Measurements from ENCODE around the gene SPON1.

DNA sequence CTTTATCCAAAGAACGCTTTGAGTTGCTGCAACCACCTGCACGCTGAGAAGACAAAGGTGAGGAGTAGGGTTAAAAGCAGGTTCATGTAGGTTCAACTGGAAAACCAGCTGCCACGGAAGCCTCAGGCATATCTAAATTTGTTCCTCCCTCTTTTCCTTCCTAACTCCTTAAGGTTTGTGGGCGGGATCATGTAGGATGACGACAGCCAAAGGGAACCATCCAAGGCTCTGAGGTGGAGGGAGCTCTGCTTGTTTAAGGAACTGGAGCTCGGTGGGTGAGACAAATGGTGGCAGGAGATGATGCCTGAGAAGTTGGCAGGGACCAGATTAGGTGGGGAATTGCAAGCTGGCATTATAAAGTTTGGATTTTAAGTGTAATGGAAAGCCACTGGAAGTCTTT is 60.3 kb downstream of the SPON1 start:
- no peak for TF ChIP-seq POLR2AphosphoS5 (IDR thresholded peaks at IDR 0.05; ENCODE audit: borderline replicate concordance, low read depth, low read length)
- TF ChIP-seq EZH2 (IDR thresholded peaks at IDR 0.05) = no peak
- TF ChIP-seq FOXP2 (optimal IDR thresholded peaks at IDR 0.05; ENCODE audit: control extremely low read depth, extremely low read length, insufficient read depth) = no peak

All from SK-N-MC (cell line).